A673 (cell line): ENCODE results near the gene PRLR.

Source experiments
- EZH2 ChIP-seq: fragments of 200-600 bp; sonication (generic); IDR thresholded peaks from 2 replicates; pipeline ENCODE4 v1.6.1; 2017; ENCODE audit warnings: borderline replicate concordance, low read depth, mild to moderate bottlenecking, mixed read lengths, antibody characterized with exemption, low read length; ENCODE audit not compliant: poor library complexity, severe bottlenecking
- TF ChIP-seq, protein P1 (sequence below): fragments of 300-800, 200-600 bp; sonication (generic); conservative IDR thresholded peaks from 2 replicates; pipeline ENCODE4 v1.5.1; 2017; ENCODE audit warnings: low read depth, mild to moderate bottlenecking, antibody characterized with exemption, low read length, moderate library complexity, mixed read lengths

DNA sequence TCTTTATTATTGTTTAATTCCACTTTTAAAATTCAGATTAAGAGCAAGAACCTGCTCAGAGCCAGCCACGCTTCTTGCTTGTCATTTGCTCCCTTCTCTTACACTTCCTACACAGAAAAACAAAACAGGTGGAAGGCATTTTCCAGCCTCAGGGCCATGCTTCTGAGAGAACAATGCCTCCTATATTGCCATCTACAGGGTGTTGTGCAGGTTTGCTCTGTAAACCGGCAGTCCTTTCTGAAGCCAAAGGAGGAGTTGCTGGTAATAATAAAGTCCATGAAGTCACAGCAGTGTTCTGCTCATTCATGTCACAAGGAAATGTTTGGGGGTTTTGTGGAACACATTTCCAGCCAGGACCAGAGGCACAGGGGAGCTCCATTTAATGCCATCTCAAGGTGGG is 16.1 kb upstream of the PRLR start:
- TF ChIP-seq, protein P1, sequence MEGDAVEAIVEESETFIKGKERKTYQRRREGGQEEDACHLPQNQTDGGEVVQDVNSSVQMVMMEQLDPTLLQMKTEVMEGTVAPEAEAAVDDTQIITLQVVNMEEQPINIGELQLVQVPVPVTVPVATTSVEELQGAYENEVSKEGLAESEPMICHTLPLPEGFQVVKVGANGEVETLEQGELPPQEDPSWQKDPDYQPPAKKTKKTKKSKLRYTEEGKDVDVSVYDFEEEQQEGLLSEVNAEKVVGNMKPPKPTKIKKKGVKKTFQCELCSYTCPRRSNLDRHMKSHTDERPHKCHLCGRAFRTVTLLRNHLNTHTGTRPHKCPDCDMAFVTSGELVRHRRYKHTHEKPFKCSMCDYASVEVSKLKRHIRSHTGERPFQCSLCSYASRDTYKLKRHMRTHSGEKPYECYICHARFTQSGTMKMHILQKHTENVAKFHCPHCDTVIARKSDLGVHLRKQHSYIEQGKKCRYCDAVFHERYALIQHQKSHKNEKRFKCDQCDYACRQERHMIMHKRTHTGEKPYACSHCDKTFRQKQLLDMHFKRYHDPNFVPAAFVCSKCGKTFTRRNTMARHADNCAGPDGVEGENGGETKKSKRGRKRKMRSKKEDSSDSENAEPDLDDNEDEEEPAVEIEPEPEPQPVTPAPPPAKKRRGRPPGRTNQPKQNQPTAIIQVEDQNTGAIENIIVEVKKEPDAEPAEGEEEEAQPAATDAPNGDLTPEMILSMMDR = no peak
- no peak for TF ChIP-seq EZH2
